GM18502 (cell line): ENCODE results near the gene SNN.

Experiments used
- ATAC-seq: cut with Tn5 transposase; IDR thresholded peaks from one replicate; pipeline ENCODE4 v1.9.1; 2021; ENCODE audit warnings: mild to moderate bottlenecking; ENCODE audit not compliant: unreplicated experiment, poor library complexity

The SNN gene

GRCh38 chr16:11692651-11693050 is 24.4 kb downstream of the SNN start:
- ATAC-seq: no peak

GRCh38 chr16:11696266-11697012 is 28.2 kb downstream of the SNN start:
- no peak for ATAC-seq

- ATAC-seq: no peak
These were observed 29.1 kb downstream of the SNN start for GRCh38 chr16:11697319-11697718.

- no peak for ATAC-seq
These were observed 30.0 kb downstream of the SNN start for GRCh38 chr16:11698271-11698689.

- ATAC-seq: no peak
These were observed 31.1 kb downstream of the SNN start for GRCh38 chr16:11699234-11699894.

GRCh38 chr16:11700264-11701029 is 32.2 kb downstream of the SNN start:
- ATAC-seq: no peak

- ATAC-seq: no peak
These were observed 37.2 kb downstream of the SNN start for GRCh38 chr16:11705311-11706025.

- no peak for ATAC-seq
These were observed 38.0 kb downstream of the SNN start for GRCh38 chr16:11706180-11706742.

GRCh38 chr16:11707679-11708197 is 39.5 kb downstream of the SNN start:
- ATAC-seq: no peak

GRCh38 chr16:11708421-11708820 is 40.2 kb downstream of the SNN start:
- no peak for ATAC-seq

- no peak for ATAC-seq
These were observed 43.4 kb downstream of the SNN start for GRCh38 chr16:11711662-11712061.

- ATAC-seq: no peak
These were observed 43.9 kb downstream of the SNN start for GRCh38 chr16:11712122-11712521.

GRCh38 chr16:11715246-11715947 is 47.1 kb downstream of the SNN start:
- no peak for ATAC-seq

GRCh38 chr16:11716336-11716735 is 48.1 kb downstream of the SNN start:
- no peak for ATAC-seq

- no peak for ATAC-seq
These were observed 49.6 kb downstream of the SNN start for GRCh38 chr16:11717811-11718210.

- ATAC-seq: no peak
These were observed 50.9 kb downstream of the SNN start for GRCh38 chr16:11719171-11719570.

GRCh38 chr16:11719762-11720161 is 51.5 kb downstream of the SNN start:
- no peak for ATAC-seq

GRCh38 chr16:11721781-11722467 is 53.7 kb downstream of the SNN start:
- no peak for ATAC-seq

- ATAC-seq: no peak
These were observed 54.2 kb downstream of the SNN start for GRCh38 chr16:11722468-11722808.
